Aorta (tissue), 5 donors: ENCODE measurements around the gene MED7. TPM values are rescaled to one million over a fixed set of nuclear protein-coding genes. Genes with fewer than 3 reads are reported as not detected.

Source experiments
- ATAC-seq: fragments of 200-7000 bp; cut with Tn5 transposase; one replicate; pipeline ENCODE4 v1.9.1; 2022; ENCODE audit warnings: moderate library complexity; ENCODE audit not compliant: low FRiP score
- DNase-seq, 2 donors: peaks; one replicate each; pipeline ENCODE4 v3.0.0-alpha.2; 2020
- H3K27ac ChIP-seq, 2 donors: one replicate each; pipeline ENCODE4 v1.5.1; 2013; ENCODE audit warnings: low read length in 2 of 2, mild to moderate bottlenecking in 2 of 2, moderate library complexity in 2 of 2, control low read depth in 1 of 2, inconsistent platforms in 1 of 2, low read depth in 1 of 2
- H3K27me3 ChIP-seq, 2 donors: one replicate each; pipeline ENCODE4 v1.6.1; 2013; ENCODE audit warnings: control low read depth in 1 of 2, low read length in 1 of 2, mild to moderate bottlenecking in 1 of 2, moderate library complexity in 1 of 2; ENCODE audit not compliant: insufficient read depth in 2 of 2, control insufficient read depth in 1 of 2
- H3K36me3 ChIP-seq, 2 donors: one replicate each; pipeline ENCODE4 v1.6.1; 2013; ENCODE audit warnings: control low read depth in 1 of 2, low read length in 1 of 2, mild to moderate bottlenecking in 1 of 2; ENCODE audit not compliant: insufficient read depth in 2 of 2, control insufficient read depth in 1 of 2
- H3K4me1 ChIP-seq, 2 donors: one replicate each; pipeline ENCODE4 v1.6.1; 2013; ENCODE audit warnings: low read length in 2 of 2, control low read depth in 1 of 2, mild to moderate bottlenecking in 1 of 2, moderate library complexity in 1 of 2; ENCODE audit not compliant: insufficient read depth in 2 of 2, control insufficient read depth in 1 of 2
- H3K4me3 ChIP-seq, 2 donors: one replicate each; pipeline ENCODE4 v1.5.1; 2013; ENCODE audit warnings: low read length in 2 of 2, control low read depth in 1 of 2, mild to moderate bottlenecking in 1 of 2
- H3K9me3 ChIP-seq: one replicate; pipeline ENCODE4 v1.6.1; 2013; ENCODE audit warnings: mild to moderate bottlenecking, low read length; ENCODE audit not compliant: control insufficient read depth
- WGBS, 2 donors: extraction: QIAGEN DNeasy Blood & Tissue Kit; methylation state at CpG; one replicate each; pipeline ENCODE4 v1.1.7; 2013; 5-methylcytosine and 5-hydroxymethylcytosine counted together
- intact Hi-C, 2 donors: fragments of 100-400 bp; cut with DNase I; formaldehyde crosslinking; loops; one replicate each; pipeline versions ENCODE4 v1.14.2 to v1.15.0; 2022
- polyA plus RNA-seq, 2 donors: library from polyadenylated mRNA; stranded (reverse); fragments of 200-250 nt; gene quantifications; one replicate each; pipeline ENCODE4 v1.2.3, GENCODE V29; 2013
- total RNA-seq, 2 donors: library from RNA; stranded (reverse); fragmentation: NEBNext Ultra II Directional; extraction: Animal tissue kit (Norgen Biotek cat#: 25700); gene quantifications; one replicate each; pipeline ENCODE4 v1.2.1, GENCODE V29; 2021
- donor health status: healthy with polysubstance abuse.
- donor health status: Bipolar disorder and iron deficiency.
- donor health status: DM: no; HTN: no; CAD: no.
- donor health status: DM: no; HTN: no; CAD: no.
- donor health status: DM: yes; HTN: yes; CAD: no.

MED7 gene
- total and polyA plus RNA-seq, 4 donors: 10.5 to 14.7 (median 12.7) TPM

DNA sequence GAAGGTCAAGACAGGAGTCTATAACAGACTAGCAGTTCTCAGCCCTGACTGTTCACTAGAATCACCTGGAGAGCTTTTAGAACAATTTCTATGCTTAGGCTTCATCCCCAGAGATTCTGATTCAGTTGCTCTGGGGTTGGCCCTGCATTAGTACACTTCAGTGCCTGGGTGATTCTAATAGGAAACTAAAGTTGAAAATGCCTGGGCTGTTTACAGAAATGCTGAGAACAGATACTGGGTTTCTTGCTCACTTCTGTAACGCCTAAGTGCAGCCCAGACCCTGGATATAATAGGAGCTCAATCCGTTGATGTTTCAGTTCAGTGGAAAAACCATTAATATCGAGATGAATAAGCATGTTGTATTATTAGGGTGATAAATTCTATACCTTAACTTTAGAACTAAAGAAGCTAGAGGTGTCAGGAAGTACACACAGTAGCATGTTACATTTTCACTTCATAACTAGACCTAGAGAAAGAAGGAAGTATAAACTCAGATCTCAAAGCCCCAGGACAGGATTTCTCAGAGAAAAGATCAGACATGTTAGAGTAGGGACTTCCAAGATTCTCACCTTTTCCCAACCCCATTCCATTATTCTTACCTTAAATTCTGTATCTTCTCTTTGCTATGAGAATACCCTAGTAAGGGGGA, 54.2 kb downstream of the MED7 start:
- Histone ChIP-seq H3K36me3 (no peaks in the 10 kb centered on the region), H3K9me3 (no peaks in the 10 kb centered on the region), H3K27me3 (no peaks in the 10 kb centered on the region), H3K27ac (no peak overlapping the region), H3K4me1 (no peaks in the 10 kb centered on the region), H3K4me3 (no peak overlapping the region)
- DNase-seq (no peak), ATAC-seq (no peak)
- WGBS, 2 donors: 75% methylated on average over 3 of the region's 3 CpGs
- intact Hi-C loops: no loop called here

Other genes starting within 250 kb of the MED7 start
- under 1 TPM; 0.65 to 0.99 TPM for gene TIMD4, start 179.6 kb downstream of the MED7 start, total RNA-seq
- not detected for gene TIMD4, start 179.6 kb downstream of the MED7 start, polyA plus RNA-seq
- gene HAVCR1, start 83.7 kb downstream of the MED7 start, total RNA-seq: 1 to 10 TPM; 1.0 to 1.8 TPM
- gene HAVCR1, start 83.7 kb downstream of the MED7 start, polyA plus RNA-seq: not detected
- 10 to 100 TPM; 10.3 to 21.6 TPM for gene HAVCR2, start 33.8 kb downstream of the MED7 start, total RNA-seq
- gene HAVCR2, start 33.8 kb downstream of the MED7 start, polyA plus RNA-seq: 1 to 10 TPM; 2.3 to 9.6 TPM
- not detected for gene GARIN3, start 23.4 kb upstream of the MED7 start, total RNA-seq
- not detected for gene GARIN3, start 23.4 kb upstream of the MED7 start, polyA plus RNA-seq
- 1 to 10 TPM; 3.0 to 4.8 TPM for gene ITK, start 38.0 kb upstream of the MED7 start, total RNA-seq
- under 1 TPM; 0.10 to 0.75 TPM for gene ITK, start 38.0 kb upstream of the MED7 start, polyA plus RNA-seq
- 100 to 1,000 TPM in 1 of 2 donors, 10 to 100 TPM in 1; 42.0 to 144 TPM for gene CYFIP2, start 123.3 kb upstream of the MED7 start, total RNA-seq
- 100 to 1,000 TPM in 1 of 2 donors, 10 to 100 TPM in 1; 84.9 to 141 TPM for gene CYFIP2, start 123.3 kb upstream of the MED7 start, polyA plus RNA-seq